B cell (primary cell): ENCODE results near the gene NKX1-1. TPM values are rescaled to one million over a fixed set of nuclear protein-coding genes. Genes with fewer than 3 reads are reported as not detected.

Experiments used
- ATAC-seq: fragments of 200-7000 bp; cut with Tn5 transposase; one replicate; pipeline ENCODE4 v1.10.0; 2021; ENCODE audit warnings: low read depth, mild to moderate bottlenecking, moderate number of reproducible peaks, moderate library complexity
- CTCF ChIA-PET: fragments of 350-600 bp; sonication (Branson Sonifier 250); formaldehyde crosslinking; loops from one replicate; lab custom pipeline; 2021; ENCODE audit warnings: antibody characterized with exemption, inconsistent platforms; lab: Charles Lee
- POLR2A ChIA-PET: fragments of 350-600 bp; sonication (Branson Sonifier 250); formaldehyde crosslinking; loops from one replicate; lab custom pipeline; 2021; ENCODE audit warnings: antibody characterized with exemption; lab: Charles Lee
- DNase-seq: peaks from one replicate; pipeline ENCODE4 v3.0.0; 2013
- H2AFZ ChIP-seq: 2 replicates; pipeline ENCODE4 v1.6.1; 2012; ENCODE audit warnings: mild to moderate bottlenecking, low read depth, low read length; ENCODE audit not compliant: insufficient read depth, poor library complexity, severe bottlenecking
- H3K27ac ChIP-seq, 2 donors: 1 replicate in 1 of 2; 2 replicates in 1 of 2; pipeline ENCODE4 v1.5.1; 2012 to 2013; ENCODE audit warnings: low read length in 2 of 2, mild to moderate bottlenecking in 2 of 2, moderate library complexity in 1 of 2
- H3K27me3 ChIP-seq, 4 experiments: fragments of 200-600 bp in 1 of 4; sonication (generic) in 1 of 4; replicated peaks in 1 of 4; 1 replicate in 2 of 4; 2 replicates in 2 of 4; pipeline versions ENCODE4 v1.6.1 to v1.7.0; 2013 to 2016; ENCODE audit warnings: low read length in 3 of 4, mild to moderate bottlenecking in 2 of 4, mixed read lengths in 1 of 4, moderate library complexity in 1 of 4; ENCODE audit not compliant: insufficient read depth in 4 of 4, control insufficient read depth in 3 of 4; ENCODE audit errors: control extremely low read depth in 1 of 4
- H3K36me3 ChIP-seq, 2 experiments: replicated peaks in 1 of 2; 1 replicate in 1 of 2; 2 replicates in 1 of 2; pipeline versions ENCODE4 v1.6.1 to v1.7.1; 2013; ENCODE audit warnings: low read length in 1 of 2; ENCODE audit not compliant: insufficient read depth in 2 of 2, control insufficient read depth in 1 of 2; ENCODE audit errors: control extremely low read depth in 1 of 2, extremely low read depth in 1 of 2
- H3K4me1 ChIP-seq, 2 donors: fragments of 200-600 bp in 1 of 2; sonication (generic) in 1 of 2; 1 replicate in 1 of 2; 2 replicates in 1 of 2; pipeline versions ENCODE4 v1.5.1 to v1.6.1; 2013 to 2017; ENCODE audit warnings: low read length in 2 of 2; ENCODE audit not compliant: control insufficient read depth in 2 of 2, insufficient read depth in 2 of 2
- H3K4me2 ChIP-seq: replicated peaks from 2 replicates; pipeline ENCODE3; 2012; ENCODE audit warnings: mild to moderate bottlenecking, low read depth, low read length; ENCODE audit not compliant: poor library complexity, severe bottlenecking
- H3K4me3 ChIP-seq, 5 experiments: fragments of 200-600 bp in 1 of 5; sonication (generic) in 1 of 5; 1 replicate in 3 of 5; 2 replicates in 2 of 5; pipeline versions ENCODE4 v1.5.1 to v1.7.0; 2011 to 2016; ENCODE audit warnings: low read length in 4 of 5, mild to moderate bottlenecking in 4 of 5, low read depth in 2 of 5, control low read depth in 1 of 5, moderate library complexity in 1 of 5; ENCODE audit not compliant: insufficient read depth in 1 of 5; ENCODE audit errors: control extremely low read depth in 1 of 5, extremely low read depth in 1 of 5
- H3K79me2 ChIP-seq: fragments of 200-600 bp; sonication (generic); one replicate; pipeline ENCODE4 v1.6.0; 2016; ENCODE audit warnings: low read length; ENCODE audit not compliant: control insufficient read depth, insufficient read depth
- H3K9ac ChIP-seq: fragments of 200-600 bp; sonication (generic); 2 replicates; pipeline ENCODE4 v1.6.1; 2017; ENCODE audit warnings: mild to moderate bottlenecking, low read length, moderate library complexity
- H3K9me3 ChIP-seq, 3 donors: one replicate each; pipeline versions ENCODE4 v1.6.1 to v1.7.1; 2013; ENCODE audit warnings: low read length in 2 of 3; ENCODE audit not compliant: control insufficient read depth in 2 of 3, insufficient read depth in 1 of 3; ENCODE audit errors: control extremely low read depth in 1 of 3
- H4K20me1 ChIP-seq: 2 replicates; pipeline ENCODE4 v1.6.0; 2012; ENCODE audit warnings: mild to moderate bottlenecking, low read length; ENCODE audit not compliant: insufficient read depth, control insufficient read depth, poor library complexity, severe bottlenecking
- H3K27ac Mint-ChIP-seq: one replicate; pipeline ENCODE4 v1.8.0; 2021; ENCODE audit warnings: mixed read lengths
- H3K27me3 Mint-ChIP-seq: one replicate; pipeline ENCODE4 v1.8.0; 2021; ENCODE audit warnings: mixed read lengths
- H3K4me1 Mint-ChIP-seq: one replicate; pipeline ENCODE4 v1.8.0; 2021; ENCODE audit warnings: mixed read lengths
- H3K4me3 Mint-ChIP-seq: one replicate; pipeline ENCODE4 v1.8.0; 2021; ENCODE audit warnings: mixed read lengths
- H3K9me3 Mint-ChIP-seq: one replicate; pipeline ENCODE4 v1.8.0; 2022; ENCODE audit warnings: mixed read lengths; ENCODE audit not compliant: insufficient read depth
- CTCF ChIP-seq: fragments of 200-600 bp; IDR thresholded peaks from one replicate; pipeline ENCODE4 v1.8.0; 2022; ENCODE audit warnings: antibody characterized with exemption, mild to moderate bottlenecking
- EZH2 ChIP-seq: IDR thresholded peaks from 2 replicates; pipeline ENCODE4 v1.6.1; 2012; ENCODE audit warnings: borderline replicate concordance, low read depth, mild to moderate bottlenecking, moderate library complexity, low read length; ENCODE audit not compliant: insufficient read depth, poor library complexity, severe bottlenecking
- WGBS: methylation state at CpG from one replicate; pipeline ENCODE4 v1.1.5; 2013; ENCODE audit warnings: missing lambda C conversion rate; ENCODE audit not compliant: insufficient coverage; 5-methylcytosine and 5-hydroxymethylcytosine counted together
- intact Hi-C: fragments of 100-400 bp; cut with micrococcal nuclease; formaldehyde crosslinking; loops from one replicate; pipeline ENCODE4 v1.10.0; 2022
- polyA plus RNA-seq: library from polyadenylated mRNA; depleted of rRNA; stranded (reverse); fragments of >200 nt; gene quantifications from 2 replicates; pipeline ENCODE4 v1.2.3, GENCODE V29; 2012
- total RNA-seq, 2 donors: library from RNA; stranded (reverse); fragments of 120-200 nt in 1 of 2; gene quantifications; 1 replicate in 1 of 2; 2 replicates in 1 of 2; pipeline versions ENCODE4 v1.2.3 to v1.2.4, GENCODE V29; 2013 to 2022

The NKX1-1 gene
- total and polyA plus RNA-seq, 2 donors (not counting 1 experiment from before 2014, with no cell fraction given), result not detected

GRCh38 chr4:1449475-1449832 is 43.2 kb upstream of the NKX1-1 start:
- intact Hi-C loops, result no loop called here
- Histone ChIP-seq H3K4me1 (no peaks in the 10 kb centered on the region), H3K4me3 (no peak overlapping the region), H3K9me3 (peaks cover 0 to 24% (median 0%) of the 10 kb centered on the region in 3 donors), H4K20me1 (no peaks in the 10 kb centered on the region), H3K27ac (no peak overlapping the region), H3K79me2 (no peaks in the 10 kb centered on the region), H3K36me3 (no peaks in the 10 kb centered on the region), H3K4me2 (no peak overlapping the region), H3K27me3 (no peaks in the 10 kb centered on the region), H3K9ac (no peak overlapping the region), H2AFZ (no peak overlapping the region)
- no peak for TF ChIP-seq EZH2
- TF ChIP-seq CTCF, result no peak
- Mint-ChIP-seq H3K27me3 (no peaks in the 10 kb centered on the region), H3K9me3 (peaks cover 21% of the 10 kb centered on the region), H3K4me1 (no peaks in the 10 kb centered on the region), H3K4me3 (no peak overlapping the region), H3K27ac (no peak overlapping the region)
- POLR2A ChIA-PET, result no interaction called here
- whole genome bisulfite sequencing, result 69% methylated on average over 10 of the region's 12 CpGs
- no peak for ATAC-seq
- no peak for DNase-seq
- CTCF ChIA-PET, result no interaction called here

DNA sequence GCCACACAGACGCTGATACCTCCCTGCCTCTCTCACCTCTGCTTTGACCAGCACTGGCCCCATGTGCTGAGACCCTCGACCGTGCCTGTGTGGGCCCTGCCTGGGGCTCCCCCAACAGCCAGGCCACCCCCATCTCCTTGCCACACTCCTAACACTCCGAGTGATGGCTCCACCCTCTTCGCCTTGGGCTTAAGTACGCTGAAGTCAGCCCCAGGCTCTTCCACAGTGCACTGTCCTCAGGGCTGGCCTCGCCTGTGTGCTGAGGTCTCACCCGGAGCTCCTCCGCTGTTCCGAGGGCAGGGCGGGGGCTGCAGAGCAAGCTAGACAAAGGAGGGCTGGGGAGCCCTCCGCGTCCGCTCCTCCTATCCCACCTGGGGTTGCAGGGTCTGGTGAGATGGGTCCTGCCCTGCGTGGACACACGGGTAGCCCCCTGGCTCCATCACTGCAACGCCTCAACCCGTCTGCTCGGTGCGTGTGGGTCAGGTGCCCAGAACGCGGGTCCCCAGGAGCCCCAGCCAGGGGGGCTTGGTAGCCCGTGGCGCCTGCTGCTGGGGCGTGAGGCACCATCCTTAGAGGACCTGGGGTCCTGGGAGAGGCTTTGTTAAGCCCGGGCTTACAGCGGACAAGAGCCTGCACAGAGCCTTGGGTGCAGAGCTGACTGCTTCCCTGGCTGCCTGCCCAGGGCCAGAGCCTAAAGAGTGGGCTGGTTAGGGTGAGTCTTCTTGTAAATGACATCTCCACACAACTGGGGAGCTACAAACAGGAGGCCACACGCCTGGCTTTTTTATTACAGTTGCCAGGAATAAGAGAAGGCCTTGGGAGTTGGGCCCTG is 42.6 kb upstream of the NKX1-1 start:
- H4K20me1 ChIP-seq, result no peaks in the 10 kb centered on the region
- H3K4me3 ChIP-seq, result no peak overlapping the region
- intact Hi-C loops, result no loop called here
- Mint-ChIP-seq H3K27ac (no peak overlapping the region), H3K9me3 (peaks cover 17% of the 10 kb centered on the region), H3K4me1 (no peaks in the 10 kb centered on the region), H3K27me3 (no peaks in the 10 kb centered on the region), H3K4me3 (no peak overlapping the region)
- H3K27ac ChIP-seq, result no peak overlapping the region
- no peaks in the 10 kb centered on the region for H3K27me3 ChIP-seq
- no peak for DNase-seq
- no peak overlapping the region for H2AFZ ChIP-seq
- H3K36me3 ChIP-seq, result no peaks in the 10 kb centered on the region
- peaks cover 0 to 23% (median 0%) of the 10 kb centered on the region in 3 donors for H3K9me3 ChIP-seq
- 85% methylated on average over 28 of the region's 28 CpGs for WGBS
- H3K4me2 ChIP-seq, result no peak overlapping the region
- TF ChIP-seq CTCF (no peak), EZH2 (no peak)
- H3K79me2 ChIP-seq, result no peaks in the 10 kb centered on the region
- H3K9ac ChIP-seq, result no peak overlapping the region
- ChIA-PET CTCF (no interaction called here), POLR2A (no interaction called here)
- no peaks in the 10 kb centered on the region for H3K4me1 ChIP-seq
- no peak for ATAC-seq
